Measurements from ENCODE around the gene BRINP2.

BRINP2 gene

GRCh38 chr1:177329871-177330270 lies 159.1 kb downstream of the BRINP2 start:
- DNase-seq = no peak
